ENCODE data around the gene ALDOB.

ALDOB gene

GRCh38 chr9:101428909-101429308 lies 6.7 kb downstream of the ALDOB start:
- no peak for DNase-seq (ENCODE audit: extremely low spot score)
- ChIA-PET POLR2A (no interaction called here), CTCF (no interaction called here)
- TF ChIP-seq ZNF384 (IDR thresholded peaks at IDR 0.05) (no peak), PKNOX1 (IDR thresholded peaks at IDR 0.05) (no peak), NFRKB (IDR thresholded peaks at IDR 0.05) (no peak), HDGF (IDR thresholded peaks at IDR 0.05; ENCODE audit: borderline replicate concordance) (no peak), BHLHE40 (IDR thresholded peaks at IDR 0.05; ENCODE audit: borderline replicate concordance) (no peak), TARDBP (IDR thresholded peaks at IDR 0.05) (no peak), CTBP1 (IDR thresholded peaks at IDR 0.05; ENCODE audit: borderline replicate concordance) (no peak), FOXA1 (IDR thresholded peaks at IDR 0.05) (no peak), FOXM1 (IDR thresholded peaks at IDR 0.05; ENCODE audit: borderline replicate concordance) (no peak)

DNA sequence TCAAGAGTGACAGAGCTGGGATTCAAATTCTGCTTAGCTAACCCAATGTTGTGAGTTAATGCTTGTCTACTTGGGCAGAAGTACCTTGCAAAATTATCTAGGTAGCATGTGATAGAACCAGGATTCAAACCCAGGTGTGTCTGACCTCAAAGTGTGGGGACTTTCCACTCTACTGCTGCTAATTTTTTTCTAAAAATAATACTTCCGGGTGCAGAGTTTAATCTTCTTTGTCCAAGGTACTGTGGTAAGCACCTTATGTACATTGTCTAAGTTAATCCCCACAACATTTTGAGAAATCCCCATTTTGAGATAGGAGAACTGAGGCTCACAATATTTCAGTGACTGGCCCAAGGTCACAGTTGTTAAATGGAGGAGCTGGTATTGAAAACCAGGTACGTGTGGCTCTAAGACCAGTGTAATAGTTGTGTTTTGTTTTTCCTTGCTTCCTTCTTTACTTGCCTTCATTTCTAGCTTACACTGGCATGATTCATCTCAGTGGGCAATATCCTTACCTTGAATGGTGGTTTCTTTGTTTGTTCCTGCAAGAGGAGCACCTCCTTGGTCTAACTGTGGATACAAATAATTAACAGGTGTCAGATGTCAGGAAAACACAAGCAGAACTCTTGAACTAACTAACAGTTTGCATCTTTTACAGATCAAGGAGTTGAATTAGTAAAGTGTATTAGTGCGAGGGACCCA lies 7.5 kb downstream of the ALDOB start:
- ChIA-PET POLR2A (no interaction called here), CTCF (no interaction called here)
- no peak for TF ChIP-seq FOXM1 (IDR thresholded peaks at IDR 0.05; ENCODE audit: borderline replicate concordance)
- no peak for TF ChIP-seq ZNF384 (IDR thresholded peaks at IDR 0.05)
- TF ChIP-seq HDGF (IDR thresholded peaks at IDR 0.05; ENCODE audit: borderline replicate concordance), result no peak
- no peak for TF ChIP-seq SUZ12 (IDR thresholded peaks at IDR 0.05)
- TF ChIP-seq LEF1 (IDR thresholded peaks at IDR 0.05; ENCODE audit: borderline replicate concordance), result no peak
- no peak for TF ChIP-seq FOXK2 (IDR thresholded peaks at IDR 0.05)
- TF ChIP-seq NFRKB (IDR thresholded peaks at IDR 0.05), result no peak
- TF ChIP-seq BHLHE40 (IDR thresholded peaks at IDR 0.05; ENCODE audit: borderline replicate concordance), result no peak
- TF ChIP-seq TARDBP (IDR thresholded peaks at IDR 0.05), result no peak
- no peak for TF ChIP-seq CTBP1 (IDR thresholded peaks at IDR 0.05; ENCODE audit: borderline replicate concordance)
- TF ChIP-seq ARNT (IDR thresholded peaks at IDR 0.05), result no peak
- TF ChIP-seq SP1 (IDR thresholded peaks at IDR 0.05), result no peak
- DNase-seq (ENCODE audit: extremely low spot score), result no peak

DNA sequence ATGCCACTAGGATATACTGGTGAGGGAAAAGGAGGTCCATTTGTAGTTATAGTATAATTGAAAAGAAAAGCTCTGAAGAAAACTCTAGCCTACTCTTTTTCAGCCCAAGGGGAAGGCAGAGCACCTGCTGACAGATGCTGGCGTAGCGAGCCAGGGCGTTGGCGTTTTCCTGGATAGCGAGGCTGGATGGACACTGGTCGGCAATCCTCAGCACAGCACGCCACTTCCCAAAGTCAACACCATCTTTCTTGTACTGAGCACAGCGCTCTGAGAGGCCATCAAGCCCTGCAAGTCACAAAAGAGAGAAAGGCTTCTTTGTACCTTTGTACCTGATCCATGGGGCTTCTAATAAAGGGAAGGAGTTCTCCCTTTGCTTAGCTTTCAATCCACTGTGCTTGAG lies 8.2 kb downstream of the ALDOB start:
- POLR2A ChIA-PET, result no interaction called here
- no peak for TF ChIP-seq TARDBP (IDR thresholded peaks at IDR 0.05)
- TF ChIP-seq HDGF (IDR thresholded peaks at IDR 0.05; ENCODE audit: borderline replicate concordance), result no peak
- no peak for TF ChIP-seq L3MBTL2 (conservative IDR thresholded peaks at IDR 0.05)
- TF ChIP-seq CTBP1 (IDR thresholded peaks at IDR 0.05; ENCODE audit: borderline replicate concordance), result no peak
- no peak for TF ChIP-seq SUZ12 (IDR thresholded peaks at IDR 0.05)
- TF ChIP-seq SP1 (IDR thresholded peaks at IDR 0.05), result no peak
- TF ChIP-seq ARNT (IDR thresholded peaks at IDR 0.05), result no peak
- TF ChIP-seq LEF1 (IDR thresholded peaks at IDR 0.05; ENCODE audit: borderline replicate concordance), result no peak
- no peak for TF ChIP-seq BHLHE40 (IDR thresholded peaks at IDR 0.05; ENCODE audit: borderline replicate concordance)
- TF ChIP-seq FOXK2 (IDR thresholded peaks at IDR 0.05), result no peak
- TF ChIP-seq NFRKB (IDR thresholded peaks at IDR 0.05), result no peak
- no peak for TF ChIP-seq ZNF384 (IDR thresholded peaks at IDR 0.05)
- no peak for TF ChIP-seq FOXA1 (IDR thresholded peaks at IDR 0.05)
- TF ChIP-seq ELF4 (IDR thresholded peaks at IDR 0.05), result no peak
- CTCF ChIA-PET, result interaction anchor here (1.1 kb wide), 1 partner anchor 11 kb away, joined by 3 read pairs; no protein-coding TSS in a partner anchor
- DNase-seq (ENCODE audit: extremely low spot score), result no peak

GRCh38 chr9:101421653-101422065 lies 13.9 kb downstream of the ALDOB start:
- CTCF ChIA-PET, result no interaction called here
- DNase-seq (ENCODE audit: extremely low spot score), result no peak
- POLR2A ChIA-PET, result interaction anchor here (1.7 kb wide), 1 partner anchor 23 kb away, joined by 4 read pairs; the partner anchor contains the start of genes MRPL50 and ZNF189
- TF ChIP-seq PKNOX1 (IDR thresholded peaks at IDR 0.05) (no peak), FOXK2 (IDR thresholded peaks at IDR 0.05) (no peak), L3MBTL2 (conservative IDR thresholded peaks at IDR 0.05) (no peak), FOXA1 (IDR thresholded peaks at IDR 0.05) (no peak), ELF4 (IDR thresholded peaks at IDR 0.05) (no peak), TARDBP (IDR thresholded peaks at IDR 0.05) (no peak), CTBP1 (IDR thresholded peaks at IDR 0.05; ENCODE audit: borderline replicate concordance) (no peak), SUZ12 (IDR thresholded peaks at IDR 0.05) (no peak), NFRKB (IDR thresholded peaks at IDR 0.05) (no peak), BHLHE40 (IDR thresholded peaks at IDR 0.05; ENCODE audit: borderline replicate concordance) (no peak), SP1 (IDR thresholded peaks at IDR 0.05) (no peak)

DNA sequence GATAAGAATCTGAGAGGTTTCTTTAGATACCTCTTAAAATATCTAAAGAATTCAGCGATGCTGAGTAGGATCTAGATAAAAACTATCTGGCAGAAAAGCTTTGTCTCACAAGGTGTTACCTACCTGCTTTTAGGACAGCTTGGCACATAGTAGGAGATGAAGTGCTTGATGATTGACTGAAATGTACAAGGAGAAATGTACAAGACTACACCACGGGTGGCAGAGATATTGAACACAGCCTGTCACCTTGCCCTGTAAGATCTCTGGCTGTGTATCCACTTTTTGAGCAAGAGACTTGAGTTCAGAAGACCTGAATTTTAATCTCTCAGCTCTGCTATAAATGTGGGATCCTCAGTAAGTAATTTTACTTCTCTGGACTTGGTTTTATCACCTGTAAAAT lies 15.7 kb downstream of the ALDOB start:
- CTCF ChIA-PET, result no interaction called here
- no peak for DNase-seq (ENCODE audit: extremely low spot score)
- TF ChIP-seq ELF4 (IDR thresholded peaks at IDR 0.05) (no peak), CTBP1 (IDR thresholded peaks at IDR 0.05; ENCODE audit: borderline replicate concordance) (no peak), SP1 (IDR thresholded peaks at IDR 0.05) (no peak), TARDBP (IDR thresholded peaks at IDR 0.05) (no peak), FOXK2 (IDR thresholded peaks at IDR 0.05) (no peak), HDGF (IDR thresholded peaks at IDR 0.05; ENCODE audit: borderline replicate concordance) (no peak), FOXM1 (IDR thresholded peaks at IDR 0.05; ENCODE audit: borderline replicate concordance) (no peak), ZNF384 (IDR thresholded peaks at IDR 0.05) (no peak), LEF1 (IDR thresholded peaks at IDR 0.05; ENCODE audit: borderline replicate concordance) (no peak), NFRKB (IDR thresholded peaks at IDR 0.05) (no peak), L3MBTL2 (conservative IDR thresholded peaks at IDR 0.05) (no peak), PKNOX1 (IDR thresholded peaks at IDR 0.05) (no peak)
- POLR2A ChIA-PET, result interaction anchor here (1.0 kb wide), 1 partner anchor 21 kb away, joined by 4 read pairs; the partner anchor contains the start of genes MRPL50 and ZNF189
